H1 (cell line): Measurements from ENCODE around the gene RABGGTA. TPM values are rescaled to one million over a fixed set of nuclear protein-coding genes. Genes with fewer than 3 reads are reported as not detected.

Source experiments
- BRCA1 ChIP-seq: IDR thresholded peaks from 2 replicates; pipeline ENCODE4 v1.6.1; 2012; ENCODE audit warnings: low read depth, low read length, improper control_type of control experiment
- CTBP2 ChIP-seq: IDR thresholded peaks from 2 replicates; pipeline ENCODE4 v1.7.0; 2011; ENCODE audit warnings: borderline replicate concordance, mild to moderate bottlenecking, moderate library complexity, mixed read lengths, low read length; ENCODE audit not compliant: insufficient read depth, insufficient read length
- HDAC2 ChIP-seq, 2 experiments: fragments of 300-600 bp in 1 of 2; sonication (generic) in 1 of 2; IDR thresholded peaks; 2 replicates each; pipeline ENCODE4 v1.6.1; 2011 to 2012; ENCODE audit warnings: low read depth in 2 of 2, low read length in 2 of 2, mild to moderate bottlenecking in 2 of 2, moderate library complexity in 2 of 2, borderline replicate concordance in 1 of 2, inconsistent platforms in 1 of 2
- RBBP5 ChIP-seq: IDR thresholded peaks from 2 replicates; pipeline ENCODE4 v1.7.1; 2012; ENCODE audit warnings: low read depth, mild to moderate bottlenecking, inconsistent platforms, low read length, moderate library complexity, borderline replicate concordance
- RFX5 ChIP-seq: IDR thresholded peaks from 2 replicates; pipeline ENCODE4 v1.6.1; 2011; ENCODE audit warnings: low read depth, low read length, improper control_type of control experiment, borderline replicate concordance
- RXRA ChIP-seq: IDR thresholded peaks from 2 replicates; pipeline ENCODE4 v1.6.1; 2011; ENCODE audit warnings: low read depth, mild to moderate bottlenecking, low read length, moderate library complexity; ENCODE audit not compliant: insufficient read depth
- SIX5 ChIP-seq: IDR thresholded peaks from 2 replicates; pipeline ENCODE4 v1.6.1; 2011; ENCODE audit warnings: mild to moderate bottlenecking, low read depth, low read length
- TCF12 ChIP-seq: IDR thresholded peaks from 2 replicates; pipeline ENCODE4 v1.6.1; 2011; ENCODE audit warnings: low read depth, mild to moderate bottlenecking, low read length
- polyA plus RNA-seq, 7 experiments: library from polyadenylated mRNA; depleted of rRNA in 3 of 7; stranded (reverse) in 5 of 7; unstranded in 2 of 7; fragments of >200 nt in 5 of 7; fragments of 200-250 nt in 2 of 7; gene quantifications; 1 replicate in 5 of 7; 2 replicates in 1 of 7; 4 replicates in 1 of 7; pipeline versions ENCODE4 v1.2.1 to v1.2.3, GENCODE V29; 2011 to 2013; ENCODE audit warnings: missing spikeins in 2 of 7, mixed read lengths in 2 of 7
- total RNA-seq: library from RNA; stranded (reverse); fragmentation: NEBNext Ultra II Directional; extraction: Animal tissue kit (Norgen Biotek cat#: 25700); gene quantifications from 2 replicates; pipeline ENCODE4 v1.2.1, GENCODE V29; 2021

The RABGGTA gene
- total and polyA plus RNA-seq, 2 of the 8 experiments (the other 6 are each of a cell fraction or from before 2014, with no cell fraction given) = 16.0 to 49.8 TPM

GRCh38 chr14:24269910-24270536 lies 1.4 kb downstream of the RABGGTA start (continued):
- TF ChIP-seq BRCA1 (no peak), CTBP2 (no peak), TCF12 (no peak), SIX5 (no peak), HDAC2 (IDR thresholded peaks at IDR 0.05; ENCODE audit: borderline replicate concordance in 1 of 2, low read depth in 2 of 2, low read length in 2 of 2) (no peak), RXRA (no peak), RBBP5 (no peak), RFX5 (no peak)
- TF ChIP-seq, all 59 proteins: peak for 0
